Activated gamma-delta T cell treated with Interleukin-2 at 50 U/mL for 16 hours (primary cell): ENCODE measurements around the gene STK17A.

Source experiments
- DNase-seq: peaks from one replicate; pipeline ENCODE4 v3.0.0-alpha.2; 2020

STK17A gene

DNA sequence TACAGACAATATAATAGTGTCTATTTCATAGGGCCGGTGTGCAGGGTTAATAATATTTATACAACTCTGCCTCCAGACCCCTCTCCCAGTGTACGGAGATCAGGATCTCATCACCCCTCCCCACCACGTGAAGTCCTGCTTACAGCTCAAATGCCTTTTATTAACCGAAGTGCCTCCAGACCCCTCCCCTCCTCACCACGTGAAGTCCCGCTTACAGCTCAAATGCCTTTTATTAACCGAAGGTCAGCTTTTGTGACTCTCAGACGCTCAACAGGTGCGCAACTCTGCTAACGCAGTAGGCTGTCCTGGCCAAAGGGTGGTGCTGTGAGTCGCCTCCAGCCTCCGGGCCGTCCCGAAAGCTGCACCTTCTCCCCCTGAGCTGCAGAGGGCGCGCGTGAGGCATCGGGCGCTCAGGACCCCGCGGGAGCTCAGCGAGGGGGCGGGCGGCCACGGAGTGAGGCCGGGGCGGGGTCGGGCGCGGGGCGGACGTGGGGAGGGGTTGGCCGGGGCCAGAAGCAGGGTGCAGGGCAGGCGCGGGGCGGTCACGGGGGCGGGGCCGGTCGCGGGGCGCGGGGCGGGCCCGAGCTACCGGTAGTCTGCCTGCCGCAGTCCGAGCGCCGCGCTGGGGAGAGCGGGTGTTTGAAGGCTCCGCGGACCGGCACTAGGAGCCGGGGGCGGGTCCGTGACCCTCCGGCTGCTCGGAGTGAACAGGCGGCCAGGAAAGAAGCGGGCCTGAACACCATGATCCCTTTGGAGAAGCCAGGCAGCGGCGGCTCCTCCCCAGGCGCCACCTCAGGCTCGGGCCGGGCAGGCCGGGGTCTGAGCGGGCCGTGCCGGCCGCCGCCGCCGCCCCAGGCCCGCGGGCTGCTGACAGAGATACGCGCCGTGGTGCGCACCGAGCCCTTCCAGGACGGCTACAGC, at the start of gene STK17A:
Gene STK17A, plus strand, starts transcription at position 606 of the 921 bp plus-strand sequence. Its CDS starts 136 bp downstream, at position 742.
- DNase-seq, result peak; percentile 93

DNA sequence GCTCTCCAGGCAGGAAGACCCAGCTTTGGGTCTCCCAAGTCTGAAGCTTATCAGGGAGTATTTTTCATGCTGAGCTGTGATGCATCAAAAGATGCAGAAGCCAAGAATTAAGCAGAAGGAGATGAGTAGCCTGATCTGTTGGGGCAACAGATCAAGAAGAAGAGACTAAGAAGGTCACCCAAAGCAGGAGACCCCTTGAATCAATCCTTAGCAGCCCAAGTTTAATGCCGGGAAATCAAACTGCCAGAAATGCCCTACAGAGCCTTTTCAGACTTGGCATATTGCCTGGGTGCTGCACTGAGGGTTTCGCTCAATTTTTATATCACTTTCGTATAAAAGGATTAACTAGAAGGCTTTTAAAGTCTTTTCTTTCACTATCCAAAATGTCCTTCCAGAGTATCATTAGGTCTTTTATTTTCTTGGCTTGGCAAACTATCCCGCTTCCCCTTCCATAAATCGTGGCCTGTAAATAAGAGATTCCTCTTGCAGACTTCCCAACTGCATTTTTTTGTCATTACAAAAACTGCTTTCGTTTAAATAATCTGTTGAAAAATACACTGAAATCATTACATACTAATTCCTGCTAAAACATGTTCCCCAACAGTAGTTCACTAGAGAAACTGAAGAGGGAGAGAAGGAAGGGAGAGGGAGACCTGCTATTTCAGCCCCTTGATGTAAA, 49.0 kb upstream of the STK17A start:
- no peak for DNase-seq

DNA sequence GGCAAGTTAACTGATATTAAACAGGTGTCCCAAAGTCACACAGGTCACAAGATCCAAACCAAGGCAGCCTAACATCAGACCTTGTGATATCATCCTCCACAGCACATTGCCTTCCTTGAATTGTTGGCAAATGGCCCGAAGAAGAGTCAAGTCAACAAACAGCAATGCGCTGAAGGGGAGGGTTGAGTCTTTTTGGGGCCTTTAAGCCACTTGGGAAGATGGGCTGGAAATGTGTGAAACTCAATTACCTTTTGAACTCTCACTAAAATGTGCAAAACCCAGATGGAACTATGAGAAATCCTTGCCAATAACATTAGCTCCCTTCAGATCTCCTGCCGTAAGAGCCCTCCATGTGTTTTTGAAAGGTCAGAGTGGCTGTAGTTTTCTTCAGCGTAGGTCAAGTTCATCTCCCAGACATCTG, 47.9 kb upstream of the STK17A start:
- no peak for DNase-seq

DNA sequence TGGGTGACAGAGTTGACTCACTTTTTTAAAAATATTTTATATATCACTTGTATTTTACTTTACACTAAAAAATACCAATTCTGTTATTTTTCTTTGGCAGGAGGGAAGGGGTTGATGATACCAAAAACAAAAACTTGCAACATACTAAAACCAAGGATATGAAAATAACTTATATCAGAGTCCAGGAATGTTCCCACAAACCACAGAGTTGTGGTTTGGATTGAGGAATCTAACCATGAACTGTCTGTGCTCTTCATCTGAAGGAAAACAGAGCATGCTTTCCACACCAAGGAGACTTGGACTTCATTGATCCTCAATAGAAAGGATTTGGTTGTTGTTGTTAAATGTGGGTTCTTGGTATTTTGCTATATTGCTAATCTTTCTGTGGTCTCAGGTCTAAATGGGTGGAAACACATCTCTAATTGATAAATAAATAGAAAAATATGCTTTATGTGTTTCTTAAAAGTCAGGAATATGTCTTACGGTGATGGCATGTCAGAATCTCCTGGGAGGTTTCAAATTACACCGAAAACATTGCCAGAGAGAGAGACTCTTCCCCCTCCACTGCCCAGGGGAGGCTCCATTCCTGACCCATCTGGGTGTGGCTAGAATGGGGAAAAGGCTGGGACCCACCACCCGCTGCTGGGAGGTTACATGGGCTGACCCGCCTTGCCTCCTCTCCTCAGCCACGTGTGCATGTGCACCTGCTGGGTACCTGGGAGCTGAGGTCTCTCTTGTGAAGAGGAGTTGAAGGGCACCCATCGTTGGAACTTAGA, 46.9 kb upstream of the STK17A start:
- DNase-seq, result no peak

DNA sequence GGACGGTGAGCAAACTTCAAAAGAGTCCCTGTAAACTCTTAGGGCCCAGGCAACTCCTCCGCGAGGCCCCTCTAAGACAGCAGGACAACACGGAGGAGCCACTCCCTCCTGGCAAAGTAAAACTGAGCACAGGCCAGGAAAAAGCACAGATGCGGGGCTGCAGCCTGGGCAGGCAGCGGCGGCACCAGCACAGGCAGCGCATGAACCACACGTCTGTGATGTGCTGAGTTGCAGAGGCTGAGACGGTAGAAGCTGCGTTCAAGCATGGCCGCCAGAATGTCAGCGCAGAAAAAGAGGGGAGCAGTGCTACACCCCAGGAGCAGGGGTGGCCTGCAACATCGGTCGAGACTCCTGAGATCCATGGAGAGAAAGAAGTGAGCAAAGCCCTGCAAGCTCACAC, 46.1 kb upstream of the STK17A start:
- DNase-seq, result no peak

DNA sequence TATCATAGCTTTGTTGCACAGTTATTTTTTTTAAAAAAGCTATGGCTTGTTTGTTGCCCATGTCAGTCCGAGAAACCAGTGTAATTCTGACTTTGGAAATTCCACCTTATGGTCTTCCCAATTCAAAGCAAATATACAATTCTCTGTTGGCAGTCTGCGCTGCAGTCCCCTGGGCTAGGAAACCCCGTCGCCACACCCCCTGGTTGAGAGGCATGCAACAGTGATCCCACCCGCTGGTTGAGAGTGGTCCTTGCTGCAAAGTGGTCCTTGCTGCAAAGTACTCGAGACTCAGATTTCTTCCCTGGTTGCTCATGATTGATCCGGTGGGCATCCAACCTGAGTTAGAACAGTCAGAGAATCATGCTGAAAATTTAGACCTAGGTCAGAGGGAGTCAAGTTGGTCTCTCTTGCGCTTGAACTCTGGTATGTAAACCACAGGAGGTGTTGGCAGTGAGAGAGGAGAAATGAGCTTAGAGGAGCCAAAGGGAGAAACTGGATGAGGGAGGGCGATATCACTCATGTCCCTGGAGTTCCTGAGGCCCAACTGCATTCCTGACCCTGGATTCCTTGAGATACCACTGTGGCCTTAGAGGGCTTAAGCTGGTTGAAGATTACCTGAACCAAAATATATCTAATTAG, 45.0 kb upstream of the STK17A start:
- no peak for DNase-seq

DNA sequence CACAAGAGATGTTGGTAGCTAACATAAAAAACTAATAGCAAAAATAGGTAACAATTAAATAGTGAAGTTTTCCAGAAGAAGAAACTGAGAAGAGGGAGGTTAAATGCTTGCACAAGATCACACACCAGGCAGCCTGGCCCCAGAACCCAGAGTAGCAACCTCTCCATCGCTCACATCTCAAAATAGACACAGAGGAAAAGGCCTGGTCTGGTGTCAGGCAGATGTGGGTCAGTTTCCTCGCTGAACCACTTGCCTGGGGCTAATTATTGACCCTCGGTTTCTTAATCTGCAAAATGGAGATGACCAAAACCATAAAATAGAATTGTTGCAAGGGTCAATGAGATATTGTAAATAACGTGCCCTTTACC, 44.5 kb upstream of the STK17A start:
- no peak for DNase-seq

DNA sequence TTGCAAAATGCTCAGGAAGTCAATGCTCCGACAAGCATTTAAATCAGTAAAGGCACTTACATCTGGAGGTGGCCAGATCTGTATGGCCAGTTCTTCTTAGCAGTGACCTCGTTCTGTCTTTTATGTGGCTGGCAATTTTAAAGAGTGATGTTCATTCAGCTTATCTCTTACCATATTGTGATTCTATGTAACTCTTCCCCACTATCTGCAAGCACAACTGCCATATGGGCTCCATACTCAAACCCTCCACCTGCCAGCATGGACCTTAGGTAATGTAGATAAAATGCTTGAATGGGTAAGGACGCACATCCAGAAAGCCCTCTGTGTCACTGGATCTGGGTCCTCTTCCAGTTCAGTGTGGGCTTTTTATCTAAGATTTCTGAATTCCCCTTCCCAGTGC, 42.4 kb upstream of the STK17A start:
- no peak for DNase-seq

DNA sequence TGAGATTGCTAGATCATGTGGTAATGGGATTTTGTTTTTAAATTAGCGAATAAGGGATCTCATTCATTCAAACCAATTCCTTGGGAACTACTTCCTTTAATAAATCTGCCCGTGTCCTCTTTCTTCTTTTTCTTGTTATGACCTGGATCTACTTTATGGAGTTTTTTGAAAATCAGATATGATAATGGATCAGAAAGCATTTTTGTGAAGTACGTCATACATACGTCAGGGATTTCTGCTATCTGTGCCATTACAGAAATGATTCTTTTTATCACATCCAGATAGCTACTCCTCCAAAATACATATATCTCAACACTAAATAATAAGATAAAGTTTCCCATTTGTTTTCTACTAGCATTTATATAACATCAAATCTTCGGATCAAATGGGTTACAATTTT, 40.2 kb upstream of the STK17A start:
- DNase-seq, result no peak

DNA sequence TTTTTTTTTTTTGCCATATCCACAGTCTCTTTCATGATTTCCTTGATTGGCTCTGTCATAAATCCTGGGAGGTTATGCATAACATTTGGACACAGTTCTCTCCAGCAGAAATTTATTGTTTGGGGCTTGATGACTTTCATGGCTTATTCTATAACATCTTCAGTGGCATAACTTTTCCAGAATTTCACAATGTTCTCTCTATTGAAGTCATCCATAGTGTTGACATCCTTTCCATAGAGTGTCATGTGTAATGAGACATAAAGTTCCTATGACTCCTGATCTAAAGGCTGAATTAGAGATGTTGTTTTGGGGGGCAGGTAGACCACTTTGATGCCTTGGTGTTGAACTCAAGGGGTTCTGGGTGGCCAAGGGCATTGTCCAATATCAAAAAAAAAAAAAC, 36.7 kb upstream of the STK17A start:
- DNase-seq, result no peak

DNA sequence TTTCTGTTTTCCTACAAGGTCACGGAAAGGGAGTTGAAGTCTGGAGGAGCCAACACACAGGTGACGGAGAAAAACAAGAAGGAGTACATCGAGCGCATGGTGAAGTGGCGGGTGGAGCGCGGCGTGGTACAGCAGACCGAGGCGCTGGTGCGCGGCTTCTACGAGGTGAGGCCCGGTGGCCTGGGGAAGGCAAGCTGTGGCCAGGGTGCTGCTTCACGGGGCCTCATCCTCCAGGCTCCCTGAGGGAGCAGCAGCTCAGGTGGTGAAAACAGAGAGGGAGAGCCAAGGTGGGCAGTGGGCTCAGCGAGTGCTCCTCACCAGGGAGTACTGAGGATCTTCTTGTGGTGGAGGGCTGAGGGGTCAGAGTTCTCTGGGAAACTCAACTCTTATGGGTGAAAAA, 32.5 kb upstream of the STK17A start:
- no peak for DNase-seq

DNA sequence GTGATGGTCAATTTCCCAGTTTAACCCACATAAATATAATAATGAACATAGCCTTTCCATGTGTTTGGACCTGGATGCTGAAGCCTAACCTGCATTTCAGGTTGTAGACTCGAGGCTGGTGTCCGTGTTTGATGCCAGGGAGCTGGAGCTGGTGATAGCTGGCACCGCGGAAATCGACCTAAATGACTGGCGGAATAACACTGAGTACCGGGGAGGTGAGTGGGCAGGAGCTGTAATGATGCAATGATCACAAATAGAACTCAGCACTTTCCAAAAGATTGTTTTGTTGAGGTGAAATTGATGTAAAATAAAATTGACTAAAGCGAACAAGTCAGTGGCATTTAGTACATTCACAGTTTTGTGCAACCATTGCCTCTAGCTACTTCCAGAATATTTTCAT, 30.8 kb upstream of the STK17A start:
- DNase-seq, result no peak

DNA sequence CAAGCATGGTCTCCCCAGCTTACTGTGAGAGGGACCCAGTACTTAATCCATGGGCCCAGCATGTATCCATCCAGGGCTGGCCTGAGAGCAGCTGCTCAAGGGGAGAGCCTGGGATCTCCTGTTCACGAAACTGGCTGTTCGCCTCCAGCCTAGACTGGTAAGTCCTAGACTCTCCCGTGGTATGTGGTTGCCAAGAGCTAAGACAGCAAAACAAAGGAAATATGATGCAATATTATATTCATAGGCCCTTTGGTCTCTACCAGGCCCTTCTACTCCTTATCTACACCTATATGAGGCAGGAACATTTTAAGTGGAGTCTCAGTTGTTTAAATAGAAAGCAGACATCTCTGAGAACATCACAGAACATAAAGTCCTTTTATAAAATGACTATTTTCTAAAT, 28.9 kb upstream of the STK17A start:
- DNase-seq, result no peak

DNA sequence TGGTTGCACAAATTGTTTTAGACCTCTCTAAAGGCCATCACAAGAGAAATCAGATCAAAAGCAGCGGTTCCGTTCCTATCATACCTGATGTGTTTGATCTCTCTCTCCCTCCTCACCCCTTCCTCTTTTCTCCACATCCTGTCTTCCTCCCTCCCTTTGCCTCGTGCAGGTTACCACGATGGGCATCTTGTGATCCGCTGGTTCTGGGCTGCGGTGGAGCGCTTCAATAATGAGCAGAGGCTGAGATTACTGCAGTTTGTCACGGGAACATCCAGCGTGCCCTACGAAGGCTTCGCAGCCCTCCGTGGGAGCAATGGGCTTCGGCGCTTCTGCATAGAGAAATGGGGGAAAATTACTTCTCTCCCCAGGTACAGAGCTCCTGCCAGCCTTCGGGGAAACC, 28.5 kb upstream of the STK17A start:
- DNase-seq, result no peak

DNA sequence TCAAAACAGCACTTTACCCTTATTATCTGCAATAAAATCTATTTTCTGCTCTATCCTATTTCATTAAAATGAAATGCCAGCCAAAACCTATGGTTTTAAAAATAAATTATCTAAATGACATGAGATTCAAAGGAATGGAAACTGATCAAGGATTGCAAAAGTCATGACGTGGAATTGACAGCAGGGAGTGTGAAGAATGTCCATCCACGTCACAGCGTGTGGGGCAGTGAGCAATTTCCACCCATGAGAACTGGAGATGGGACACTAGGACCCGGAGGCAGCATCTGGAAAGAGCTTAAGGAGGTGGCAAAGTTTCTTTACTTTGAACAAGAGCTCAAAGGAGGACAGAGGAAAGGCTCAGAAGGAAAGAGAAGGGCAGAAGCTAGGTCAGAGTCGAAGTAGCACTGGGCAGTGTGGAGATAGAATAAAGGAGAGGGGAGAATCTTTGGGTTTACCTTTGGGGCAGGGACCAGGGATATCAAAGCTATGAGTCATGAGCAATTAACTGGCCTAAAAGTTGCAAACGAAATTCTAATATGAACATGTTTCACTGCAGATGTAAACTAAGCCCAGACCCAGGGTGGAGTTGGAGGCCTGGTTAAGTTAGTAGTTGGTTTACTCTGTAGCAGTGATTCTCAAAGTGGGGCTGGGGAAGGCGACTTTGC, 24.9 kb upstream of the STK17A start:
- no peak for DNase-seq

DNA sequence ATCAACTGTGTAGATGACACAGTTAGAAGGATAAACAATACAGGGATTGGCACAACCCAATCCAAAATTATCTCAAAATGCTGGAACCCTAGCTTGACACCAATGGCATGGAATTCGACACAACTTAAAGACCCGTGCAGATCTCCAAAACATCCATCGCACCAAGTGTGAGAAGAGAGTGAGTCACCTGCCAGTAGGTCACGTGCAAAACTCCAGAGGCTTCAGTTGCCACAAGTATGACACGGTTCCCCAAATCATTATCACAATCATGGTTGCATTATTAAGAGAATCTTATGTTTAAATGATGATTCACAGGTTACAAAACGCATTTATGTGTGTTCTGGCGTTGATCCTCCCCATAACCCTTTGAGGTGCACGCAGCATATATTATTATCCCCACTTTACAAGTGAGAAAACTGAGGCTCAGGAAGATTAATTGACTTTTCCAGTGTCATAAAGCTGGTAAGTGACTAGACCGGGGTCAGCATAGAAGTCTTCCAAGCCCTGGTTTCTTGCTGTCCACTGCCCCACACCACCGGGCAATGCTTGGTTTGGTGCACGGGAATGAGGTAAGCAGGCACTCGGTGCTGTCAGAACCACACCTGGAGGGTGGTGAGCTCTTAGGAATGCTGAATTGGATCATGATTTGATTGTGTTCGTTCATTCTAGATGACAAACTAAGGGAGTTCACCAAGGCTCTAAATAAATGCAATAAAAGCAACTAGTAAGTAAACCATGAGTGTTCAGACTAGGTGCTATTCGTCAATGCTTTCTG, 23.6 kb upstream of the STK17A start:
- DNase-seq, result no peak

DNA sequence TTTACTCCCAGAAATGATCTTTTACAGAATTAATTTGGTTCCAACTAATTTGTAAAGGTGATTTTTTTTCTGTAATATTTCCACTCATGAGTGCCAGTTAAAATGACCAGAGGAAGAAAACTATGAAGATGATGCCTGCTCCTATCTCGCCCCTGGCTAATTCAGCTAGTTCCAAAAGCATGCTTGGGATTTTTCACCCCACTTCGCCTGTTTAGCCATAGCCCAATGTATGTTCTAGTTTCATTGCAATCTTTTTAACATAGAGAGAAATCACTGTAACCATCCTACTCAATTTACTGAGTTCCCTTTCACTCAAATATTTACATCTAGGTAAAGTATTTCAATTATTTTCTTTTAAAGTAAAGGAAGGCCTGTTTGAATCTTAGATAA, 23.0 kb upstream of the STK17A start:
- no peak for DNase-seq

DNA sequence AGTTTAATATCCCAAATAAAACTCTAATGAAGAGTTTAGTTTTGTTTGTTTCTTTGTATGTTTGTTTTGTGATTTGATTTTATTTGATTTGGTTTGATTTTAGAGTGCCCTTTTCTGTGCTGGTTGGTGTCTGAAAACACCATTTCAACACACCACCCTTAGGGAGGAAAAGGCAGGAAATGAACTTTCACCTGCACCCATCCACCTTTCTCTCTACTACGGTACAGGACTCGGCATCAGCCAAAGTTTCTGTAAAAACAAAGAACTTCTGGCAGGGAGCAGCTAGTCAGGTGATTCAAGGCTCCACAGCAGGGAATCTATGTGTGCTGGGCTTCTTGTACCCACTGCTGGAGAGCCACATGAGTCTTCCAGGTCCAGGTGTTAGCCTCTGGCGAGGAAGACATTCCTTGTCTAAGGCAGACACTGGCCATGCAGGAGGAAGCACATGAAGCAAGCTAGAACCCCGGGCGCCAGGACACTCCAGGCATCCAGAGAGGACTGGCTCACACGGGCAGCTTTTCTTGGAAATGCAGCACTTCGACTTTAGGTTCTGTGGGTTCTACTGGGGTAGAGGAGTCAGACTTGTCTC, 22.1 kb upstream of the STK17A start:
- DNase-seq, result no peak

DNA sequence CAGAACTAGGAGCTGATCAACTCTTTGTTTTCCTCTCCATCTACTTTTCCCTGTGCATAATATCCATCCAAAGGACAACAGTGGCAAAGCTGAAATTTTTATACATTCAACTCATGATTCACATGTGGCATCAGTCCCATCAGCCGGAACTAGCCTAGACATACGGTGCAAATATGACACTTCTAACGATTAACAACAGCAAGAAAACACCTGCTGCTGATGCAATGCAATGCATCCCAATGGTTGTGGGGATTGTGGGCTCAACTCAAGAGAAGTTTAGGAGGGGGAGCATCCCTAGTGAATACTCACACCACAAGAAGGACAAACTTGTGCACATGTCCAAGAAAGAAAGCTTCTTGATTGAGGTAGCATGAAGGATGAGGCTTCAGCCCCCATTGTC, 20.5 kb upstream of the STK17A start:
- no peak for DNase-seq

DNA sequence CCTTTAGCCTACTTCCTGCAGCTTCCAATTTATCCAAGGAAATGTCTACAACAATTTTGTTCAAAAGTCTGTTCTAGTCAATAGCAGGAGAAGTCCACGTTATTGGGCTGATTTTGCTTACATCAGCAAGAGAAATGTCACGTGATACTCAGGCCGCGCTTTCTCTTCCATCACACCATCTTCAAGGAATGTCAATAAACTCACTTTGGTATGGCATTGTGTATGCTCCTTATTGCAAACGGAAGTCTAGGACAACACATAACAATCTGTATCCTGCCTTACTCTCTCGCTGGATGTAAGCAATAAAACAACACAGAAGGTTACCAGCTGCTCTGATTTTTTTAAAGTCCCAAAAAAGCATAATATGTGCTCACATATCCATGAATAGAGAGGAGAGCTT, 17.1 kb upstream of the STK17A start:
- DNase-seq, result no peak

DNA sequence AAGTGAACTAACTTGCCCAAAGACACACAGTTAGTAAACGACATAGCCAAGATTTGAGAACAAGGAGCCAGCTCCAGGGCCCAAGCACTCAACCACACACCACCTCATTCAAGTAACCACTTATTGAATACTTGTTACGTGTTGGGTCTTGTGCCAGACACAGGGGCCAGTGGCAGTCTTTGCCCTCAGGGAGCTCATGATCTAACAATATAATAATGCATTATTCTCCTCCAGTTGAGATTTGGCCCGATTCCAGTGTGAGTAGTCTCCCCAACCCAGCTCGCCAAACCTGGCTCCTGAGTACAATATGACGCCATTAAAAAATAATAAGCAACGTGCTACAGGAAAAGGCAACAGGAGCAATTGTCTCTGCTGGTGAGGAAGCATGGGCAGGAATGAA, 14.4 kb upstream of the STK17A start:
- DNase-seq, result no peak
